H1 (cell line): ENCODE results near the gene BDP1. TPM values are rescaled to one million over a fixed set of nuclear protein-coding genes. Genes with fewer than 3 reads are reported as not detected.

ENCODE experiments used
- CTBP2 ChIP-seq: IDR thresholded peaks from 2 replicates; pipeline ENCODE4 v1.7.0; 2011; ENCODE audit warnings: borderline replicate concordance, mild to moderate bottlenecking, moderate library complexity, mixed read lengths, low read length; ENCODE audit not compliant: insufficient read depth, insufficient read length
- JUND ChIP-seq: IDR thresholded peaks from 2 replicates; pipeline ENCODE4 v1.6.1; 2011; ENCODE audit warnings: mild to moderate bottlenecking, improper control_type of control experiment, low read length
- SUZ12 ChIP-seq: fragments of 200-600 bp; sonication (generic); IDR thresholded peaks from 2 replicates; pipeline ENCODE4 v1.6.1; 2012; ENCODE audit warnings: mild to moderate bottlenecking, inconsistent platforms, low read length, moderate library complexity, mixed read lengths
- polyA plus RNA-seq, 7 experiments: library from polyadenylated mRNA; depleted of rRNA in 3 of 7; stranded (reverse) in 5 of 7; unstranded in 2 of 7; fragments of >200 nt in 5 of 7; fragments of 200-250 nt in 2 of 7; gene quantifications; 1 replicate in 5 of 7; 2 replicates in 1 of 7; 4 replicates in 1 of 7; pipeline versions ENCODE4 v1.2.1 to v1.2.3, GENCODE V29; 2011 to 2013; ENCODE audit warnings: missing spikeins in 2 of 7, mixed read lengths in 2 of 7
- total RNA-seq: library from RNA; stranded (reverse); fragmentation: NEBNext Ultra II Directional; extraction: Animal tissue kit (Norgen Biotek cat#: 25700); gene quantifications from 2 replicates; pipeline ENCODE4 v1.2.1, GENCODE V29; 2021

The BDP1 gene
- total and polyA plus RNA-seq, 2 of the 8 experiments (the other 6 are each of a cell fraction or from before 2014, with no cell fraction given) = 4.7 to 32.1 TPM

DNA sequence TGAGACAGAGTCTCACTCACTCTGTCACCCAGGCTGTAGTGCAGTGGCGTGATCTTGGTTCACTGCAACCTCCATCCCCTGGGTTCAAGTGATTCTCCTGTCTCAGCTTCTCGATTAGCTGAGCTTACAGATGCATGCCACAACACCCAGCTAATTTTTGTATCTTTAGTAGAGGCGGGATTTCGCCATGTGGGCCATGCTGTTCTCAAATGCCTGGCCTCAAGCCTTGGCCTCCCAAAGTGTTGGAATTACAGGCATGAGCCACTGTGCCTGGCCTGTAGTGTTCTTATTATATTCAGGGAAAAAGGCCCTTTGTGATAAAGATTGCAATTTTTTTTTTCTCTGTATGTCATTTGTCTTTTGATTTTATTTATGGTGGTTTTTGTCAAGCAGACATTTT is 107.7 kb downstream of the BDP1 start (continued):
- no peak for TF ChIP-seq CTBP2
- TF ChIP-seq SUZ12 = no peak
- no peak for TF ChIP-seq JUND
